Left hindlimb (tissue), 1 donor: ENCODE data around the gene FRRS1.
A peak's percentile ranks its signal among the peaks of the same experiment; 100 is the strongest.
"Not testable (repeated sequence)": the region's sequence is repeated elsewhere in the genome, so short reads cannot be mapped to it uniquely, and the experiment has no call there.

Source experiments
- DNase-seq: peaks from one replicate; pipeline ENCODE4 v3.0.0-alpha.2; 2018

FRRS1 gene

DNA sequence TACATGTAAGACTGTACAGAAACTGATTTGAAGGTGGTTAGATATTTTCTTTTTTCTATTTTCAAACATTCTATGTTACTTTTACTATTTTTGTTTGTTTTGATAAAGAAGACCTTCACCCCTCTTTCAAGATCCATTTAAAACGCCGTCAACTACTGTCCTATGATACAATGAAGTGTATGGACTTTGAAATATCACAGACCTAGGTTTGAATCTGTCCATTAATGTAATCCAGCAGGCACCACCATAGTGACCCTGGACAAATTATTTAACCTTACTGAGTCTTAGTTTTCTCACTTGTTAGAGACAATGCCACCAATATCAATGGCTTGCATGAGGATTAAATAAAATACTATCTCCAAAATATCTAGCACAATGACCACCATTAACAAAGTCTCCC, 2.0 kb downstream of the FRRS1 start:
- DNase-seq, result no peak

DNA sequence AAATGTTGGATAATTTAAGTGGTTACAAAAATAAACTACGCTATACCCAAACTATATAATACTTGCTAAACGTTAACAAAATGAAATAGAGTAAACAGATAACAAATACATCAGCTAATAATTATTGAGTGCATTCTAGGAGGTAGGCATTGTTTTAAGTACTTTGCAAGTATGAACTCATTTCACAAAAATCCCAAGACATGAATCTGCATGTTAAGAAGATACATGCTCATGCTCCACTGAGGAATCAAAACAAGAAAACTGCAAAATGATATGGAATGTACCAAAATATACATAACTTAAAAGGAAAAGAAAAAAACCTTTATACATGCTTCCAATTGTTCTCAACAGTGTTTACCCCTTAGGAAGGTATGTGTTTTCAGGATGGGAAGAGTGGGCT, 2.5 kb downstream of the FRRS1 start:
- DNase-seq, result no peak

DNA sequence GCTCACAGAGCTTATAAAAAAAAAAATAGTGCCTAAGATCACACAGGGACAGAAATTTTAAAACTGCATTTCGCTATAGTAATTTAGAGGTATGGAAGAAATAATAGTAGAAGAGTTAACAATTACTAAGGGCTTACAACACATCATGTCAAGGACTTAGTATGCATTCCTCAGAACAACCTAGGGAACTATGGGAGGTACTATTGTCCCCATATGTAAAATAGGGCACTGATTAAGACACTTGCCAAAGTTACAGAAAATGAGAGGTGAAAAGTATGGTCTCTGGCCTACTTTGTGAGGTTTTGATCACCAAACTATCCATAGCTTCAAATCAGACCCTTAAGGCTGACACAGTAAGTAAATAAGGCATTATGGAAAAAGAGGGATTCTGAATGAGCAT, 4.7 kb downstream of the FRRS1 start:
- DNase-seq, result no peak

DNA sequence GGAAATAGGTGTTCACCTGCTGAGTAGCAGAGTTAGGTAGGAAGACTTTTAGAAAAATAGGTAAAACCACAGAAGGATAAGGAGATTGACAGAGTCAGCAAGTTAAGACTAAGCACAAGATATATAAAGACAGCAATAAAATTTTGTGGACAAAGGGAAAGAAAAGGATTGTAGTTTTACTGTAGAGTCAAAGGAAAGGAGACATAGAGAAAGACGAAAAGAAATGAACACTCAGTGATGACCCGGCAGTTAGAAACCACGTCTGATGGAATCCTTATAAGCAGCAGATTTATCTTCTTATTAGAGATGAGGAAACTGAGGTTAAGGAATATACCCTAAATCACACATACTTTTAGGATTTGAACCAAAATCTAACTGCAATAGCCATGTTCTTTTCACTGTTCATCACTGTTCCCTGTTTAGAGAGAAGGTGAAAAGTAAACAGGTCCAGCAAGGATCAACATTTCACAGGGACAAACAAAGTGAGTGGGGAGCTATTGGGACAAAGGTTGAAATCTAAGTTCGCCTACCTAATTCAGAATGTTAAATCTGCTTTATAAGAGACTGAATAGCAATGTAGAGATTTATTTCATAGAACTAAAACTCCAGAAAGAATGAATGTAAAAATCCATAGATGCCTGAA, 6.8 kb downstream of the FRRS1 start:
- no peak for DNase-seq

DNA sequence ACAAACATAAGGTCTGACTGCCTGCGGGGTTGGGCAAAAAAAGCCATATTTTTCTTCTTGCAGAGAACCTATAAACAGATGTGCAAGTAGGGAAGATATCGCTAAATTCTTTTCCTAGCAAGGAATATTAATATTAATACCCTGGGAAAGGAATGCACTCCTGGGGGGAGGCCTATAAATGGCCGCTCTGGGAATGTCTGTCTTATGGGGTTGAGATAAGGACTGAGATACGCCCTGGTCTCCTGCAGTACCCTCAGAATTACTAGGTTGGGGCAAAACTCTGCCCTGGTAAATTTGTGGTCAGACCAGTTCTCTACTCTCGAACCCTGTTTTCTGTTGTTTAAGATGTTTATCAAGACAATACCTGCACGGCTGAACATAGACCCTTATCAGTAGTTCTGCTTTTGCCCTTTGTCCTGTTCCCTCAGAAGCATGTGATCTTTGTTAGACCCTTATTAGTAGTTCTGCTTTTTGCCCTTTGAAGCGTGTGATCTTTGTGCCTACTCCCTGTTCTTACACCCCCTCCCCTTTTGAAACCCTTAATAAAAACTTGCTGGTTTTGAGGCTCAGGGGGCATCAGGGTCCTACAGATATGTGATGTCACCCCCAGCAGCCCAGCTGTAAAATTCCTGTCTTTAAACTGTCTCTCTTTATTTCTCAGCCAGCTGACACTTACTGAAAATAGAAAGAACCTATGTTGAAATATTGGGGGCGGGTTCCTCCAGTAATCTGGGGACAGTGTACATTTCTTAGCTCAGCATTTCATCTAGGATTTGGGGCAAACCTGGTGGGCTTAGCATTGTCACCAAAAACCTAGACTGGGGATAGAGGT, 7.5 kb downstream of the FRRS1 start:
- not testable (repeated sequence) for DNase-seq

DNA sequence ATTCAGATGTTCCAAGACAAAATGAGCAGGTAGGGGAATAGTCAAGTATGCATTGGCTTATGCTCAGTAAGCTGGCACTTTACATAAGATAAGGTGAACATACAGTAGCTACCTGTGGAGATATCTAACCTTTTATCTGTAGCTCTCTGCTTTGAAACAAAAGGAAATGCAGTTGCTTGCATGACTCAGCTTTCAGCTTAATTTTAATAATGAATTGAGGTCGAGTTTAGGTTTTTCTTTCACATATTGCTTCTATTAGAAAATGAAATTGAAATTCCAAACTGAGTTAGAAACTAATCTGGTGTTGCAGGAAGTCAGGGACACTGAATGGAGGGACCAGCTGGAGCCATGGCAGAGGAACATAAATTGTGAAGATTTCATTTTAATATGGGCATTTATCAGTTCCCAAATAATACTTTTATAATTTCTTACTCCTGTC, 8.3 kb downstream of the FRRS1 start:
- no peak for DNase-seq

DNA sequence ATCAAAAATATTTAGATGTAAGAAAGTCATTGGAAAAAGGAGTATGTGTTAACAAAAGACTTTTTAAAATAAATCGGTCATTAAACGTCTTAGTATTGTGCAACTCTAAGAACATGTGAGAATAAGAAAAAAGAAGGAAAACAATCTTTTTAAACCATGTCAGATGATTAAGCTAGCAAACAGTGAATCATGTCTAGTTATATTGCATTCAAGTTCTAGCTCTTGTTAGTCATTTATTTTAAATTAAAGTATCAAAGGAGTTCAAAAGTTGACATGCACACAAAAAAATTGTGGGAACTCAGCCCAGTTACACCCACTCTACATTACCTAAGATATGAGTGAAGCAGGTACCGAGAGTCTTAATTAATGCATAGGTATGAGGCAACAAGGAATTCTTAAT, 9.8 kb downstream of the FRRS1 start:
- DNase-seq, result no peak

DNA sequence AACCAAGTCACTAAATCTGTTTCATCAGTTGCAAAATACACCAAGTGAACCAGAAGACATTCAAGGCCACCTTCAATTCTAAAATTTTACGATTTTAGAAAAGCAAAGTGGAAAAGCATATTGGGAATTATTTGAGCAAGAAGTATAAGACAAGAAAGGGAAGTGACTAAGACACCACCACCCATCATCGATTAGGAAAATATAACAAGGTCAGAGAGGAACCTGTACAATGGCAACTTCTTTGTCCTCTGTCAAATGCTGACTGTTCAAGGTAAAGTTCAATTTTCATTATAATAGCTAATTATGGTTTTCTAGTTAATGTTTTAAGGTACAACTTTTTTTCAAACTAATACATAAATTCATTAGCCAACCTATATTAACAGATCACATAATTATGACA, 10.8 kb downstream of the FRRS1 start:
- DNase-seq, result no peak

DNA sequence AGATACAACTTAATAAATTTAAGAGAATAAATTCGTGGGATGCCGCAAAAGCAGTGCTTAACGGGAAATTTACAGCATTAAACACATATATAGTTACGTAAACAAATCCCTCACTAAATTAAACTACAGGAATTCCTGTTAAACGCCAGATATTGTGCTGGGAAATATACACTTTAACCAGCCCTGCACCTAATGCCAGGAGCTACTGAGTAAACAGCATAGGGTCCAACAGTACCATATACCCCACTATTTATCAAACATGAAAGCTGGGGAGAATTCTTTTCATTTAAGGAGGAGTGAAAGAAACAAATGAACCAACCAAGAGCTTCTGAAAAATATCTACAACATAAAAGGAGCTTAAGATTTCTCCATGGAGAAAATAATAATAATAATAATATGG, 11.7 kb downstream of the FRRS1 start:
- no peak for DNase-seq

DNA sequence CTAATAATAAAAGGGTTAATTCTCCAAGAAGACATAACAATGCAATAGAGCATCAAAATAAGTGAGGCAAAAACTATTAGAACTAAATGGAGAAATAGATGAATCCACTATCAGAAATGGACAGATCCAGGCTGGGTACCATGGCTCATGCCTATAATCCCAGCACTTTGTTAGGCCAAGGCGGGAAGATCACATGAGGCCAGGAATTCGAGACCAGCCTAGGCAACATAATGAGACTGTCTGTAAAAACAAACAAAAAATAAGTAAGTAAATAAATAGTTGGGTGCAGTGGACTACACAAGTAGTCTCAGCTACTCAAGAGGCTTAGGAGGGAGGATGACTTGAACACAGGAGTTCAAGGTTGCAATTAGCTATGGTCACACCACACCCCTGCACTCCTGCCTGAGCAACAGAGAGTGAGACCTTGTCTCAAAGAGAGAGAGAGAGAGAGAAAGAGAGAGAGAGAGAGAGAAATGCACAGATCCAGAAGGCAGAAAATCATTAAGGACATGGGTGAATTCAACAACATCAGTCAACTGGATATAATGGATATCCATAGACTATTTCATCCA, 12.3 kb downstream of the FRRS1 start:
- no peak for DNase-seq

DNA sequence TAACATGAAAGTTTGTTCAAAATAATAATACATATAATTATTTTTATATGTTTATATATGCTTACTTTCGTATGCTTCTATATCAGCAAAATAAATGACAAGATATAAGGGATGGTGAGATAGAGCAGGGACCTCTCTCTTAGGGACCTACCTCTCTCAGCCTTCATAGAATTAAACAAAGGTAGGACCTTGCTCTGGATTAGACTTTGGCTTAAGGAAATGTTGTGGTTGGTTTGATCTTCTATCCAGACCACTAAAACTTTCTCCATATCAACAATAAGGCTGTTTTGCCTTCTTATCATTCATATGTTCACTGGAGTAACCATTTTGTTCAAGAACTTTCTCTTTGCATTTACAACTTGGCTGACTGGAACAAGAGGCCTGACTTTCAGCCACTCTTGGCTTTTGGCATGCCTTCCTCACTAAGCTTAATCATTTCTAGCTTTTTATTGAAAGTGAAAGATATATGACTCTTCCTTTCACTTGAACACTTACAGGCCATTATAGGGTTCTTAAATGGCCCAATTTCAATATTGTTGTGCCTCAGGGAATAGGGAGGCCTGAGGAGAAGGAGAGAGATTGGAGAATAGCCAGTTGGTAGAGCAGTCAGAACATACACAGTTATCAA, 14.4 kb downstream of the FRRS1 start:
- DNase-seq, result no peak

DNA sequence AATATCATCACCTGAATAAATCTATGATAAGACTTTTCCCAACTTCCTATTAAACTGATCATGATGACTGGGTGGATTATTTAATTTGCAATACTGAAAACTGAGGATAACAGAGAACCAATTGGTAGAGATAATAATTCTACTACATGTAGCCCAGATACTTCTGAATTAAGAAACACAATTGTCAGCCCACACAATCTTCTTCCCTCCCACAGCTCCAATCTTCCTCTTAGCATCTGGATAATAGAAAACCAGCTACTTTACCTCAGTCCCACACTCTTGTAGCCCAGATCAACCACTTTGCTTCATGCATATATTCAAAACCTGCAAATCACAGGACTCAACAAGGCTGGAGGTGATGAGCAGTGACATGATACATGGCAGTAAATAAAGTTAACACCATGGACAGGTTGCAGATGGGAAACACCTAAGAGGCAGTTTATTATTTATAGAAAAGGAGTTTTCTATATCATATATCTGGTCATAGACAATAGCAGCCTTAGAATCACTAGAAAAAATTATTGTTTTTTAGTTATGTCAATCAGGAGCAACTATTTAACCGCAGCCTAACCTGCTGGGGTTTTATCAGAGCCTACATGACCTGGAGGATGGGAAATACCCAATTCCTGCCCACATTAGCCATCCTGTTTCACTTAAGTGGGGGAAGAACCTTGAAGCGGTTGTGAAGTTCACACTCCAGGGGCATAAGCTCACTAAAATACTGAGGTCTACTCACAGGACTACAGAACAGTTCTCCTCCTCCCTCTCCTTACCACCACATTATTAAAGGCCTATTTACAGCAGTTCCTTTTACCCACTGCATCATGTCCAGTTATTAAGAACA, 16.7 kb downstream of the FRRS1 start:
- DNase-seq, result no peak

DNA sequence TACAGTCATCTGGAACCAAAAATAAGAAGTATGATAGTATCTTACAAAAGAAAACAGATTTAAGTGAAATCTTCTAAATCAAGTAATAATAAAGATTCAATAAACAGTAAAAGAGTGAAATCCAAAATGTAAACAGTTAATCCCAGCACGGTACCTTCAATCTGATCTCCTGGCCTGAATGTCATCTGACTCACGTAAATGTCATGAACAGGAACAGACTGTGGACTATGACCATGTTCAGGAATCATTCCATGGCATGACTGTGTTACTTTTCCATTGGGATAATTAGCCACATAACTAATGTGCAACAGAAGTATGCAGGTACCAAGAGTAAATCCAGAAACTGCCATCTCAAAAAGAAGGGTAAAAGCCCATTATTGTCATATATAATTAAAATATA, 18.0 kb downstream of the FRRS1 start:
- no peak for DNase-seq

DNA sequence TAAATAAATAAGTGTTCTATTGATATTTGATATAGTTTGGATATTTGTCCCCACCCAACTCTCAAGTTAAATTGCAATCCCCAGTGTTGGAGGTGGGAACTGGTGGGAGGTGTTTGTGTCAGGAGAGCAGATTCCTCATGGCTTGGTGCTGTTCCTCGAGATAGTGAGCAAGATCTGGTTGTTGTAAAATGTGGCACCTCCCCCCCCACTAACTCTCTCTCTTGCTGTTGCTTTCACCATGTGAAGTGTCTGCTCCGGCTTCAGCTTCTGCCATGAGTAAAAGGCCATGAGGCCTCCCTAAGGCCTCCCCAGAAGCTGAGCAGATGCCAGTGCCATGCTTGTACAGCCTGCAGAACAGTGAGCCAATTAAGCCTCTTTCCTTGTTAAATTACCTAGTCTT, 20.8 kb downstream of the FRRS1 start:
- DNase-seq, result no peak

DNA sequence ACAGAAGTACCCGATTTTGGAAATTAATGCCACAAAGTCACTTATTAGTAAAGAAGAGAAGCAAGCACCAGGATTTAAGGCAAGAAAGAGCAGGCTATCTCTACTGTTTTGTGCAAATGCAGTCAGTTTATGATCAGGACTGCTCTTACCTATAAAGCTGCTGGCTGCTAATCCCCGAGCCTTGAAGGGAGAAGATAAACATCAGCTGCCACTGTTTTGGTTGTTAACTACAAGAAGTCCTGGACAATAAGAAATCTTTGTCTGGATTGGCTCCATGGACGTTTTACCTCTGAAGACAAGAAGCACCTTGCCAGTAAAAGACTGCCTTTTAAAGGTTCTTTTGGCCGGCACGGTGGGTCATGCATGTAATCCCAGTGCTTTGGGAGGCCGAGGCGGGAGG, 21.4 kb downstream of the FRRS1 start:
- DNase-seq, result no peak

DNA sequence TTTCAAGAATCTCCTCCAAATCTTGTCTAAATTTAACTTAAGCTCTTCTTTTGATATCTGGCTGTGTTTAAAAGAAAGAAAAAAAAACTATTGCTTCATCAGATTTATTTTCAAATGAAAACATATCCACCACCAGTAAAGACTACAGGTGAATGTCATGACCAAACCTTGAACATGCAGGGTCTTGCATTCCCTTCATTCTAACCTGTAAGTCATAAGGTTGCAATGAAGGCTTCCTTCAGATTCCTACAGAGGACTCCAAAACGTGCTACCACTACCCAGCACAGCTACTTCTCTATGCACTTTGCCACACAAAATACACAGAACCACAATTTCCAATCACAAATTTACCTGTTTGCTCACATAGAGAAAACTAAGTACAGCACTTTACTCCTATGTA, 26.3 kb downstream of the FRRS1 start:
- no peak for DNase-seq

DNA sequence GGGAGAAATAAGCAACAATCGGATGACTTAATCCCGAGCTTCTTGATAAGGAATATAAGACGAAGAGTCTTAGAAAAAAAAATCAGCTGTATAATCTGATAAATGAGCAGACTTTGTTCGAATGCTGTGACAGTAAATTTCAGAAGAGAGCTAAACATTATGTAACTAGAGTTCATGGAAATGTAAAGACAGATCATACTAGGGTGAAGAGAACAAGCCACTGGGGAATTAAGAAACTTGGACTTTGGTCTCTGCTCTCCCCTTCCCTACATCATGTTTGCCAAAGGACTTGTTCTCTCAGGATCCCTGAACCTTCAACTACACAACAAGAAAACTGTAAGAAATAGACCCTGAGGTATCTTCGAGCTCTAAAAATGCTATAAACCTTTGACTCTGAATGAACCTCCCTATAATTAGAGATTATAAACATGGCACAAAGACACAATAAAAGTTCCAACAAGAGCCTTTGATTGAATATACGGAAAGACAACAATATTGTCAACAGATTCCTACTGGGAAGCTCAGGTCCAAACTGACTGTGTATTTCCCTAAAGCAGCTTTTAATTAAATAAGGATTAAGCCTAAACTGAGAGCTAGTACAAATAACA, 27.5 kb downstream of the FRRS1 start:
- DNase-seq, result no peak

DNA sequence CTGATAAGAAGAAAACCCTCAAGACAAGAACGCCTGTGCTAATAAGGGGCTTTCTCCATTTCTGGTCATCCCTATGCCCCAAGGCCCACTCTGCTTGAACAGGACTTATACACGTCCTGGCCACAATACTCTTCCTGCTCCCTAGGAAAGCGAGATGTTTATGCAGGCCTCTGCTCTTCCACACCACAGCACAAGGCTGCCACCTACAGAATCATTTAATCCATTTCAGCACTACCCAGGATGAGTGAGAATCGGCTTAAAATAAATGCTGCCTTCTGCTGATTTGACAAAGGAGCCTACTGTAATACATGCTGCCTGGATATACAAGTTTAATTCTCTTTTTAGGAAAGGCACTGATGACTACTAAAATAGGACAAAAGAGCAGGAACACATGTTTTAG, 29.4 kb downstream of the FRRS1 start:
- peak; percentile 42 for DNase-seq

DNA sequence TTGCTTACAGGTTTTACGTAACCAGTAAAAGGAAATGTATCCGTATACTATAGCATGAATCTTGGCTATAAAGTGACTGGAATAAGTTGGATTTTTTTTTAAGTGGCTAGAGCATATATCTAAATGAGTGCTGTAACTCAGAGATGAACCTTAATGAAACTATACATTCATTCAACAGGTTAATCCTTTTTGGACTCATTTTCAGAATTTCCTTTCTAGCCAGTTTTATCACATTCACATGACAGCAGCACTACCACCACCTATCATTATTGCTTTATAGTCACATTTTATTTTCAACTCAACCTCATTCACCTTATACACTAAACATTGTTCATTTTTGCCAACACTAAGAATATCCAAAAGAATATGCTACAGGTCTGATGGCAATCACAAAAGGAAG, 30.6 kb downstream of the FRRS1 start:
- no peak for DNase-seq

DNA sequence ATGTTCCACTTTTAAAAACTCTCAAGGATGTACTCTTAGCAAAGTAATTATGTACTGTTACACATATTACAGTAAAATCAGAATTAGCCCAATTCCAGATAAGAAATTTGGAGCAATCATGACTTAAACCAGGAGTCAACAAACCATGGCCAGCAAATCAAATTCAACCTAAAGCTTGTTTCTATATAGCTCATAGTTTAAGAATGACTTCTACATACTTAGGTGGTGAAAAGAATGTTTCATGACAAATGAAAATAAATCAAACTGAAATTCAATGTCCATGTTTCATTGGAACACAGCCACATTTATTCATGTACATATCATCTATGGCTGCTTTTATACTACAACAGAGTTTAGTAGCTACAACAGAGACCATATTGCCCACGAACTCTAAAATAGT, 35.1 kb downstream of the FRRS1 start:
- DNase-seq, result no peak

DNA sequence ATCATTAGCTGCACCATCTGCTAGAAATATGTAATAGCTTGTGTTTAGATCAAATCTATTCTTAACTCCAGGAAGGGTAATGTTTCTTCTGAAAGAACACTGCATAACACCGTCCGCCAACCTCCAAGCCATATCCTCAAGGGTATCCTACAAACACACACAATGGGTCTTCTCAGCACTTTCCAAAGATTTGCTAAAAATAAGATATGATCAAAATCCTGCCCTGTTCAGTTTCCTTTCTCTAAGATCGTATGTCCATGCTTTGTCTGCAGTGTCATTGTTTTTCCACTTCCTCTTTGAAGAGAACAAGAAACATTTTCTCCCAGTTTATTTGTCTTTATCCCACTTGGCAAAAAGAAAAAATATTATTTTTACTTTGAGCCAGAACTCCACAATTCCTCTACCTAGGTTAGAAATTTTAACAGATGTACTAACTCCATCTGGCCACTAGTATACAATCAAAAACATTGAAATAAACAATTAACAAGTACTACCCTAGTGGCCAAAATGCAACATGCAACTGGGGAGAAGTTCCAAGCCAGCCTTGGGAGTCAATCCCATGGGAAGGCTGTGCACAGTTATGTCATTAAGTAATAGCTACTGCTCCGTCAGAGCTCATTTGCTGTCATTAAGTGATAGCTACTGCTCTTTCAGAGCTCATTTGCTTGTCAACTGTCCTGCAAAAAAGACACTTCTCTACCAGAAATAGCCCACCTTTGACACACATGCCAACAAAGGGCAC, 37.8 kb downstream of the FRRS1 start:
- DNase-seq, result no peak
